PC-3 (cell line): ENCODE measurements around the gene ZNF518B.

ENCODE experiments used
- CTCF ChIP-seq: fragments of 300-600 bp; sonication (generic); conservative IDR thresholded peaks from 2 replicates; pipeline ENCODE4 v1.5.1; 2017; ENCODE audit warnings: antibody characterized with exemption, low read depth, mild to moderate bottlenecking, low read length
- EZH2 ChIP-seq: fragments of 300-600 bp; sonication (generic); IDR thresholded peaks from one replicate; pipeline ENCODE4 v1.6.1; 2017; ENCODE audit warnings: antibody characterized with exemption, mild to moderate bottlenecking, low read length; ENCODE audit not compliant: unreplicated experiment
- EZH2phosphoT487 ChIP-seq: fragments of 300-600 bp; sonication (generic); IDR thresholded peaks from 2 replicates; pipeline ENCODE4 v1.6.1; 2018; ENCODE audit warnings: mild to moderate bottlenecking, antibody characterized with exemption, low read length, borderline replicate concordance

- TF ChIP-seq CTCF (no peak), EZH2 (no peak), EZH2phosphoT487 (no peak)
Observed at GRCh38 chr4:10421344-10422055, 35.7 kb downstream of the ZNF518B start.
